Endothelial cell of hepatic sinusoid (primary cell): ENCODE measurements around the gene GLTP.
"Not testable (repeated sequence)": the region's sequence is repeated elsewhere in the genome, so short reads cannot be mapped to it uniquely, and the experiment has no call there.

Experiments used
- in situ Hi-C: cut with HindIII; loops from 2 replicates; pipeline ENCODE4 v1.10.0; 2017; ENCODE audit warnings: low sequenced_read_pairs

GLTP gene

DNA sequence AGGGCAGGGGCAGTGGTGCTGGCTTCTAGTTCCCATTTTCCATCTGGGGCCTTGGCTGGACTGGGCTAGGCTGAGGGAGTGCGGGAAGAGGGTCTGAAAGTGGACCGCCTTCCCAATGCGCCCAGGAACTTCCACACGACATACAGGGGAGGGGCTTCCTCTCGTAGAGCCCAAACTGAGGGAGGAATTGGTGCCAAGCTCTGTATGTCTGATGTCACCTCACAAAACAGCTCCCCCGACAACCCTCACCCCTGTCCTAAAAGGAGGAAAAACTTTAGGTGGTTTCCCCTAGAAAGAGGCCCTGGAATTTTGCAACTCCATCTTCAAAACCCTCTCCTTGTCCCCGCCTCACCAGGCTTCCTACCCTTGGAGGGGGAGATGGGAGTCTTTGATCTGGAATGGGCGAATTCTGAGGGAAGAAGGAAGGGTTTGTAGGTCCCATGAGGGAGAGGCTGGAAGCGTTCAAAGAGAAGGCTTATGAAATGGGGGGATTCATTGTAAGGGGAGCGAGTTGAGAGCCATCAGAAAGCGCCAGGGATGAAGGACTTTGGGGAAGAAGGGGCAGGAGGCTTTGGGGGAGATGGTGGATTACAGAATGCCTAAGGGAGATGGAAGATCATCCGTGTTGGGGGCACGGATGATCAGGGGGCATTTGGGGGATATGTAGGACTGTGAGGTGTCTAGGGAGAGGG, 844 bp downstream of the GLTP start:
- in situ Hi-C loops: loop anchor here (10.0 kb wide), 1 partner anchor 85 kb away; no protein-coding TSS in a partner anchor

DNA sequence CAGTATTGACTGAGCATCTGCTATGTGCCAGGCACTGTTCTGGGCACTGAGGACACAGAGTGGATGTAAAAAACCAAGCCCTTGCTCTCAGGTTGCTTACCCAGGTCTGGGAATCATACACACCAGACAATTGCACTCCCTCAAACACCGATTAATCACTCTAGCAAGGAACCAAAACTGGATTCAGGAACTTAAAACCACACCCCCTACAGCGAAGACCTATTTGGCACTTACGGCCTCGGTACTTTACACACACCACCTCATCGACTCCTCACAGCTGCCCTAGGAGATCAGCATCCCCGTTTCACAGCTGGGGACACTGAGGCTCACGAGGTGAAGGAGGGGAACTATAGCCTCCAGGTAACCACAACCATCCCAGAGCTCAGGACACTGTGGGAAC, 1.6 kb downstream of the GLTP start:
- in situ Hi-C loops: loop anchor here (10.0 kb wide), 1 partner anchor 86 kb away; no protein-coding TSS in a partner anchor

DNA sequence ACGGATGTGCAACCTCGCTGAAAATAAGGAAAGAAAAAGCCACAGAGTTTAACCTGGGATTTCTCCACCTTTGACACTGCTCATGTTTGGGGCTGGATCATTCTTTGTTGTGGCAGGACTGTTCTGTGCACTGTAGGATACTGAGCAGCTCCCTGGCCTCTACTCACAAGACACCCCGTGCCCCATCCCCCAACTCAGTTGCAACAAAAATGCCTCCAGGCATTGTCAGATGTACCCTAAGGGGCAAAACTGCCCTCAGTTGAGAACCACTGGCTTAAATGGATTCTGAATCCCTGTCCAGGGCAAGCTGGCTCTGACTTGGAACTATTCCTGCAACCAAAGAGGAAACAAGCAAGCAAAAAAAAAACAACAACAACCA, 2.1 kb downstream of the GLTP start:
- in situ Hi-C loops: loop anchor here (10.0 kb wide), 1 partner anchor 87 kb away; no protein-coding TSS in a partner anchor

DNA sequence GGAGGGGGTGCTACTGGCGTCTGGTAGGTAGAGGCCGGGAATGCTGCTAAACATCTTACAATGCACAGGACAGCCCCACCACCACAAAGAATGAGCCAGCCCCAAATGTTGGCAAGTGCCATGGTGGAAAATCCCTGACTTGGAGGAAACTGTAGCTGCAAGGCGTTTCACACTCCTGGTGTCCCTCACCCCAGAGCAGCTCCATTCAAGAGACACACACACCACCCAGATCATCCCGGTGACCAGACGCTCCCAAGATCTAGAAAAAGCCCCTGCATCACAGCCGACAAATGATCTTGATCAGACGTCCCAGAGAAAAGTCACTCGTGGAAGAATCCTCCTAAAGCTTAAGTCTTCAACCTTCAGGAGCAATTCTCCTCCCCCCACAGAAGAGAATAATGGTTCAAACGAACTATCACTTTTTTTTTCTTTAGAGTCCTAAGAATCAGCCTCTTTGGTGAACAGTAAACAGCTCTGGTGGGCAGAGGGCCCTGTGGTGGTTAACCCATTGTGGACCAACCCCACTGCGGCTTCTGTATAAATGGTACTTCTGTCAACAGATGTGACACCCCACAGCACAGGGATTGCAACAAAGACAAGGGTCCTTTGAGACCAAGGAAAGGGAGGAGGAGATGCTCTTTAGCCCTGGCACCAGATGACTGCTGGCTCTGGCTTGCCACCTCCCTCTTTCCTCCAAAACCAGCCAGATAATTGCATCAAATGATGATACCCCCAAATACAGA, 2.7 kb downstream of the GLTP start:
- in situ Hi-C loops: loop anchor here (10.0 kb wide), 1 partner anchor 87 kb away; no protein-coding TSS in a partner anchor

DNA sequence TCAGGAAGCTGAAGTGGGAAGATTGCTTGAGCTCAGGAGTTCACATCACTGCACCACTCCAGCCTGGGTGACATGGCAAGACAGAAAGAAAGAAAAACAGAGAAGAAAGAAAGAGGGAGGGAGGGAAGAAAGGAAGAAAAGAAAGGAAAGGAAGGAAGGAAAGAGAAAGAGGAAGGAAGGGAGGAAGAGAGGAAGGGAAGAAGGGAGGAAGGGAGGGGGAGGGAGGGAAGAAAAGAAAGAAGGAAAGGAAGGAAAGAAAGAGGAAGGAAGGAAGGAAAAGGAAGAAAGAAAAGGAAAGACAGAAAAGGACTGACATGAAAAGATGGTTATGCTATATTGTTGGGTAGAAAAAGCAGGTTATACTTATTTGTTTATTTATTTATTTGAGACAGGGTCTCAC, 3.9 kb downstream of the GLTP start:
- in situ Hi-C loops: loop anchor here (10.0 kb wide), 1 partner anchor 88 kb away; no protein-coding TSS in a partner anchor

DNA sequence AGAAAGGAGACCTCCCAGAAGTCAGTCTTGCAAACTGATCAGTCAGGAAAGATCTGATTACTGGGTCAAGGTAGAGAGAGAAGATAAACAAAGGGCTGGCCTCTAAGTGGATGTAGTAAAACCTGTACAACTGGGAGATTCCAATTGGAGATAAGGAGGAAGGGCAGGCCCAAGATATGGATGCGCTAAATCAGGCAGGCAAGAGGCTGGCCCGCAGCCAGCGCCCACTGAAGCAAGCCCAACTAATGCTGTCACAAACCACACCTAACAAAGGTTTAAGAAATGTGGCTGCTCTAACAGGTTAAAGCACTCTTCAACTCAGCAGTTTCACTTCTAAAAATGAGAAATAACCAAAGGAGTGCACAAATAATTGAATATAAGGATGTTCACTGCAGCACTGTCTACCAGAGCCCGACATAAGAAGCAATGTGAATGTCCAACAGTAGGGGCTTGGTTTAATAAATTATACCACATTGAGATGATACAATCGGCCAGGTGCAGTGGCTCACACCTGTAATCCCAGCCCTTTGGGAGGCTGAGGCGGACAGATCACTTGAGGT, 4.7 kb downstream of the GLTP start:
- in situ Hi-C loops: loop anchor here (10.0 kb wide), 1 partner anchor 89 kb away; no protein-coding TSS in a partner anchor

DNA sequence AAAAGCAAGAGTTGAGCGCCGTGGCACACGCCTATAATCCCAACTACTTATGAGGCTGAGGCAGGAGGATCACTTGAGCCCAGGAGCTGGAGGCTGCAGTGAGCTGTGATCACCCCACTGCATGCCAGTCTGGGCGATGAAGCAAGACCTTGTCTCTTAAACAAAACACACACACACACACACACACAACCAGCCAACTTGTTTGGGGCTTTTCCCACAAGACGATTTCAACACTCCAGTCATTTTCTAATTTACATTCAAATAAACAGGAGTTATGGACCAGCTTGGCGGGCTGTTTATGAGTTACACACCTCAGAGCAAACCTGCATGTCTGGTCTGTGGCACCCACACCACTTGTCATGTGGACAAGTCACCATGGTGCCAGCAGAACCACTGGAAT, 6.7 kb downstream of the GLTP start:
- in situ Hi-C loops: loop anchor here (10.0 kb wide), 1 partner anchor 91 kb away; no protein-coding TSS in a partner anchor

DNA sequence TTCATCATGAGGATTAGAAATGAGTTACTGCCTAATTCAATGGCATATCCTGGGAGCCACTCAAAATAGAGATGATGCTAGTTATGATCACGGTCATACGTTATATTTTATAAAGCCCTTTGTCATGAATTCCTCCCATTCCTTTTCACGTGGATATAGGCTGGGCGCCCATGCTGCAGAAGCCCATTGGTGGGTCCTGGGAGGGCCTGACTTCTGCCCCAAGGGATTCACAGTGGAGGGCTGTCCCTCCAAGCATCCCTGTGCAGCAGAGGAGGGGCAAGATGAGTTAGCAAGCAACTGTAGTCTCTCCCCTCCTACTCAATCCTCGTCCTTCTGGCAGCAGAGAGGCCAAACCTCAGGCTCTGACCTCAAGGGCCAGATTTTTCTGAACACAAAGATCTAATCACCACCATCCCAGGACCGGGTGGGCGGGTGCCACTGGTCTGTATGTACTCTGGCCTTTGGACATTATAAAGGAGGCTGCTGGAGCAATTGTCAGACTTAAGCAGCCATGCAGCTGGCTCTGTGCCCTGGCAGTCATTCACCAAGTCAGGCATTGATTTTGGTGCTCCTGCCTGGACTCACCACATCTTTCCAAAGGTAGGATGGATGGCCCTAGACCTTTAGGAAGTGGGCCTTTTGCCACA, 8.6 kb downstream of the GLTP start:
- in situ Hi-C loops: loop anchor here (10.0 kb wide), 1 partner anchor 93 kb away; no protein-coding TSS in a partner anchor

DNA sequence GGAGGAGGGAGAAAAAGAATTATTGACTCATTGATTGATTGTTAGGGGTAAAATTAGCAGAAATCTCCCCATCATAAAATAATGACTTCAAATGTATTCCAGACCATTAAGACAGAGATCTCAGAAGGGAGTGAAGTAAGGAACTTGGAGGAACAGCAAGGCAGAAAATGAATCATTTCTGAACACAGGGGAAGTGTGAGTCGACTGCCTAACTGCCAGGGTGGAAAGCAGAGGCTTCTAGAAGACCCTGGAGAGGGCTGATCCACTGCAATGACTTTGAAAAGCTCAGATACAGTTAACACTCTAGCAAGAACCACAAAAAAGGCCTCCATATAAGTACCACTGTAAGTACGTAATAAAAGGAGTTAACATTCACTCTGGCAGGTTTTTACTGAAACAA, 9.7 kb downstream of the GLTP start:
- in situ Hi-C loops: loop anchor here (10.0 kb wide), 1 partner anchor 94 kb away; no protein-coding TSS in a partner anchor

DNA sequence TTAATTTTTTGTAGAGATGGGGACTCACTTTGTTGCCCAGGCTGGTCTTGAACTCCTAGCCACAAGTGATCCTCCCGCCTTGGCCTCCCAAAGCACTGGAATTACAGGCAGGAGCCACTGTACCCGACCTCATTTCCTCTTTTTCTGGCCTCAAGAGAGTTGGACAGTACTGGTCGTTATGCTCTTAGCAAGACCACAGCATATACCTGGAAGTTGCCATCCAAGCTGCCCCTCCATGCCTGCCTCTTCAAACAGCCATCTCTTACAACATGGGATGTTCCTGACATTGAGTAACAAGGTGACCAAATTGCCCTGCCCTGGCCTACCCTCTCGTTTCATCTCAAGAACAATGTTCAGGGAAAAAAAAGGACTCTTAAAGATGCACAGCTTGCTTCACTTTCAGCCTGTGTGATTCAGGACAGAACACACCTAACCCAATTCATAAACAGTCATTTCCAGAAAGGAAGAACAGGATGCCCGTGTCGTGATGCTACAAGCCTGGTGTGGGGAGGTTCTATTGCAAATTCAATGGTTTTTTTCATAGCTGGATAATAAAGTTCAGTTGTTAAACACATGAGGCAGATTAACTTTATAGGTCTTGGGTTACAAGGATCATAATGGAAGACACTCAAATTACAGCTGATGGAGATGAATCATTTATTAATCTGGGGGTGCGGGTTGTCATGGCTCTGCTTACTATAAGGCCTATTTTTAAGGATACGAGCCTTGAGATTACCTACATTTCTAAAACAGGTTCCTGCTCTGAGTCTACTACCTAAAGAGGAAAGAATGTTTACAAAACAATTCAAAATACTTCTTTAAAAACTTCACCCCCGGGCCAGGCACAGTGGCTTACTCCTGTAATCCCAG, 11.9 kb downstream of the GLTP start:
- in situ Hi-C loops: no loop called here

DNA sequence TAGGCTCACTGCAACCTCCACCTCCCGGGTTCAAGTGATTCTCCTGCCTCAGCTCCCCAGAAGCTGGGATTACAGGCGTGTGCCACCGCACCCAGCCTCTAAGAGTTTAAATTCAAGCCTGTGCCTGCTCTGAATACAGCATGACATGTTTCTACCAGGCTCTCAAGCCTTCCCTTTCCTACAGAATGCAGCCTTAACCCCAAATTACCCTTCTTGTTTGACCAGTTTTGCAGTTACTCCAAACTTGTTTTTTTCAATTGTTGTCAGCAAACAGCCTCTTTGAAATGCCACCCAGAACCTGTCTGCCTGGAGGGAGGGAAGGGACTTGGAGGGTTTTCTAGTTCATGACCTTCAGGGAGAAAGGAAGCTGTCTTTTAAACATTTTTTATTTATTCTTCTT, 15.4 kb downstream of the GLTP start:
- in situ Hi-C loops: no loop called here

DNA sequence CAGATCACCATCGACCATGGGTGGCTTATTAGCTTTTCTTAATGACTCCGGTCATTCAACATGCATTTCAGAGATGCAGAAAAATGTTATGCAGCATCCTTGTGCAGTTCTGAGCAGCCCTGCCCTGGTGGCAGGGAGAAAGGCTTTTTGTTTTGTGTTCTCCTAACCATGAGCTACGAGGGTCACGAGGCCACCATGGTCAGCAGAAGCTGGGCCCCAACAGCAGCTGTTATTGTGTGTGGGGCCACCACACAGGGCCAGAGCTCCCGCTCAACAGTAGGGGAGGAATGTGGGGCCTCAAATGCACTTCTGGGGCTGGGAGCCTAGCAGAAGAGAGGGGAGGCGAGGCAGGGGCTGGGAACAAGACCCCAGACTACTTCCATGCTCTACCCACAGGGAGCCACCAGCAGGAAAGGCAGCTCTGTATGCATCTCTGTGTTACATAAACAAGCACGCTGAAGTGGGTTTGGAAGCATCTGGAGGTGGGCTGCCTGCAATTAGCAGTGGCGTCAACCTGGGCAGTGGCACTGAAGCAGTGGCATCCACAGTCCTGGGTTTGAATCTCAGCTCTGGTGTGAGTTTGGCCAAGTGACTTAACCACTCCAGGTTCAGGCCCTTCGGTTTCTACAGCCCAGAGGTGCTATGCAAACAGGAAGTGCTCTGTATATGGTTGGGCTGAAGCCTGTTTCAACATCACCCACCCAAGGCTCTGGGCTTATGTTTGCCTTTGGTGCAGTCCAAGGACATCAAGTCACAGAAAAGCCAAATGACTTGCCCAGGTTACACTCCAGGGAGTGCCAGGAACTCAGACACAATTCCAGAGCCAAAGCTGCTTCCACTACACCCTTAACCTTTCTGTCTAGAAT, 16.3 kb downstream of the GLTP start:
- in situ Hi-C loops: no loop called here

DNA sequence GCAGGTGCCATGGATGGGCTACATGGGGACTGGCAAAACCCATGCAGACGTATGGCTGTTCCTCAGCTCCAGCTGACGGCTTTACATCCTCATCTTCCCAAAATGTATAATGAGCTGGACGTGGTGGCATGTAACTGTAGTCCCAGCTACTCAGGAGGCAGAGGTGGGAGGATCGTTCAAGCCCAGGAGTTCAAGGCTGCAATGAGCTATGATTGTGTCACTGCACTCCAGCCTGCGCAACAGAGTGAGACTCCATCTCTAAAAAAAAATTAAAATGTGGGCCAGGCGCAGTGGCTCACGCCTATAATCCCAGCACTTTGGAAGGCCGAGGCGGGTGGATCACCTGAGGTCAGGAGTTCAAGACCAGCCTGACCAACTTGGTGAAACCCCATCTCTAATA, 17.9 kb downstream of the GLTP start:
- in situ Hi-C loops: not testable (repeated sequence)

DNA sequence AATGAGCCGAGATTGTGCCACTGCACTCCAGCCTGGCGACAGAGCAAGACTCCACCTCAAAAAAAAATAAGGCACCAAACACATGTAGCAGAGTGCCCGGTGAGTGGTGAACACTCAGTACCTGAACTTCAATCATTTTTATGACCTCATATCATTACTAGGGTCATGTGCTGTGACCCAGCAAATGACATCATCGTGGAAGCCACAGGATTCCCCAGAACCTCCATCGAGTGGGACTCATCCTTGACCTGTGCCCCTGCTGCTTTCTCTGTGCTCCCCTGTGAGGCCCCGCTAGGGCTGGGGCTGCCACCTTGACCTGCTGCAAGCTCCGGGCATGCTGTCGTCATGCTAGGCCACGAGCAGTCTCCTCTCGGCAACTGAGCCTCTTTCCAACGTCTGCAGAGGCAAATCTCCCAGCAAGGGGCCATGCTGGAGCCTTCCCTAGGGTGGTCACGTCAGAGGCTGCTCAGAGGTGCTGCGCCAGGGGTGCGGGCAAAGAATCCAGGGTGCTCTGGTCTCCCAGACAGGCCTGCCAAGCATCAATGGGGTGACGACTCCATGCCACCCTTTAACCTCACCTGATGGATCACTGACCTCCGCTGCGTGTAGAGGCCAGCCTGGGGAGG, 18.5 kb downstream of the GLTP start:
- in situ Hi-C loops: no loop called here

DNA sequence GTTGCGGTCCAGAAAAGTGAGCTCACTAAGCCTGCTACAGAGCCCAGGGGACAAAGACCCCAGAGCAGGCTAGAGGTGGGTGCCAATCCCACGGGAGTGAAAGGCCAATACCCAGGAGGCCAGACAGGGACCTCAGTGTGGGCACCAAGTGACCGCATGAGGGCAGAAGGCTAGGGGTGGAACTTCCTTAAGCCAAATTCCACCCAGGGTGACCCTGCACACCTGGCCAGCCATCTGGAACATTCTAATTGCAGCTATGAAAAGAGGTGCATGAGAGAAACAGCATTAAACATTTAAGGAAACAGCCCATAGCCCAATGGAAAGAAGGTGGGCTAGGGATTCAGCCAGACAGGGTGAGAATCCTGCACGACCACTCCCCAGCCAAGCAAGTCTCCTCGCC, 19.4 kb downstream of the GLTP start:
- in situ Hi-C loops: no loop called here

DNA sequence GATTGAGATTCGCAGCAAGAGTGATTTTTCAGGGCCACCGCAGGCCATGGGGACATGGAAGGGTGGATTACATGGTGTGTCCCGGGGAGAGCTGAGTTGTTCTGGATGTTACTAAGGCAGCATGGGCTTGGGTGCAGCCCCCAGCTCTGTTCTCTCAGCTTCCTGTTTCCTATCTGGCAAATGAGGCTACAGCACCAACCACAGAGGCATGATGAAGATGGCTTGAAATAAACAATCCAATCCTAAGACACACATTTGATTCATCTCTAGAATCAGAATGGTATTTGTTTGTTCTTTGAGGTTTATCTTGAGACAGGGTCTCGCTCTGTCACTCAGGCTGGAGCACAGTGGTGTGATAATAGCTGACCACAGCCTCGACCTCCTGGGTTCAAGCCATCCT, 21.6 kb downstream of the GLTP start:
- in situ Hi-C loops: loop anchor here (5.0 kb wide), 2 partner anchors 41 to 49 kb away; no protein-coding TSS in a partner anchor

DNA sequence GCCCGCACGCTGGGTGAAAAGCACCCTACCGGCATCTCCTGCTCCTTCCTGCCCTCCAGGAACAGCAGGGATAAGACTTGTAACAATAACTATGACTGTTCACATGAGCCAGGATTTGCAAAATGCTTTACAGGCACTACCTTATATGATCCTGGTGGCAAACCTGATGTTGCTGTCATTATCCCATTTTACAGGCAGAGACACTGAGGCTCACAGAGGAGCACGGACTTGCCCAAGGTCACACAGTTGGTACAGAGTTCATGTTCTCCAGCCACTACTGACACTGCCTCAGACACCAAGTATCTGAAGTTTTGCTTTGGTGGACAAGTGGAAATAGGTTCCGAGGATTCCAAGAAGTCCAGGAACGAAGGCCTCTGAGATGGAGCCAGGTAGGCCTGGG, 22.6 kb downstream of the GLTP start:
- in situ Hi-C loops: loop anchor here (5.0 kb wide), 2 partner anchors 40 to 50 kb away; no protein-coding TSS in a partner anchor

DNA sequence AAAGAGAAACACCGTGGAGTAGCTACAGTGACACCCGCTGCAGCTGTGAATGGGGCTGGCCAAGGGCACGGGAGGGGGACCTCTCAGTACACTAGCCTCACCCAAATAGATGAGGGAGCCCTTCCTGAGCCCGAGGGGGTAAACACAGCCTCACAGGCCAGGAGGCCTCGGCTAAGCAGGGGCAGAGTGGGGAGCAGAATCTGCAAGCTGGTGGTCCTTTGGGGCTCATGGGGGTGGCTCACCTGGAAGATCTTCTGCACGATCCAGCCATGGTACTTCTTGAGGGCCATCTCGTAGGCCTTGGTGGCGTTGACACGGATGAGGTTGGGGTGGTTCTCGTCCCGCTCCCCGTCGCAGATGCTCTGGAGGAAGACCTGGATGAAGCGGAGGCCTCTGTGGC, 25.0 kb downstream of the GLTP start:
- in situ Hi-C loops: loop anchor here (5.0 kb wide), 2 partner anchors 38 to 52 kb away; no protein-coding TSS in a partner anchor

DNA sequence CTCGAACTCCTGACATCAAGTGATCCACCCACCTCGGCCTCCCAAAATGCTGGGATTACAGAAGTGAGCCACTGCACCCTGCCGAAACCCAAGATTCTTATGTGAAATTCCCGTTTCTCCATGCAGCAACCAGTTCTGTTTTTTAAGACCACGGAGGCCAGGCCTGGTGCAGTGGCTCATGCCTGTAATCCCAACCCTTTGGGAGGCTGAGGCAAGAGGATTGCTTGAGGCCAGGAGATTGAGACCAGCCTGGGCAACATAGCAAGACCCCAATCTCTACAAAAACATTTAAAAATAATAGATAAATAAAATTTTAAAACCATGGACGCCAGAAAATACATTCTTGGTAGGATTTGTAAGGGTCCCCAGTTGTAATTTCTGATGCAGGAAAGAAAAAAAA, 29.8 kb downstream of the GLTP start:
- in situ Hi-C loops: not testable (repeated sequence)
